ENCODE data around the gene GMPPB.
A peak's percentile ranks its signal among the peaks of the same experiment; 100 is the strongest.

- no peak for TF ChIP-seq MTA3 (IDR thresholded peaks at IDR 0.05; ENCODE audit: borderline replicate concordance)
- TF ChIP-seq RFX5 (IDR thresholded peaks at IDR 0.05; ENCODE audit: low read depth, low read length), result no peak
- TF ChIP-seq CTCF (IDR thresholded peaks at IDR 0.05 in 2 of 3, conservative IDR thresholded peaks at IDR 0.05 in 1 of 3; ENCODE audit: insufficient read depth in 2 of 3, low read depth in 1 of 3, low read length in 3 of 3), result no peak
- TF ChIP-seq ZNF384 (IDR thresholded peaks at IDR 0.05; ENCODE audit: low read depth, low read length), result peak; percentile 30; the same call in 1 of the 2 replicates
- TF ChIP-seq CBX5 (IDR thresholded peaks at IDR 0.05; ENCODE audit: borderline replicate concordance, low read depth), result no peak
- no peak for TF ChIP-seq GABPA (tag; conservative IDR thresholded peaks at IDR 0.05; ENCODE audit: low read depth)
- TF ChIP-seq TCF3 (CRISPR knock-in tag; IDR thresholded peaks at IDR 0.05), result no peak
- TF ChIP-seq KDM2B (CRISPR knock-in tag; IDR thresholded peaks at IDR 0.05), result no peak
- TF ChIP-seq BHLHE40 (IDR thresholded peaks at IDR 0.05; ENCODE audit: low read length), result no peak
- no peak for TF ChIP-seq ZNF232 (CRISPR knock-in tag; IDR thresholded peaks at IDR 0.05)
- TF ChIP-seq ZNF512 (tag; IDR thresholded peaks at IDR 0.05), result no peak
- TF ChIP-seq ZNF644 (tag; IDR thresholded peaks at IDR 0.05; ENCODE audit: low read depth), result no peak
- no peak for TF ChIP-seq ZBTB26 (CRISPR knock-in tag; IDR thresholded peaks at IDR 0.05)
- TF ChIP-seq DPF2 (IDR thresholded peaks at IDR 0.05), result no peak
These were observed 50.5 kb downstream of the GMPPB start for GRCh38 chr3:49673121-49673714.

Measured in K562 (cell line).